Tibial artery (tissue), 4 donors: Measurements from ENCODE around the gene LRRC71.

Experiments
- DNase-seq, 2 donors: peaks; one replicate each; pipeline ENCODE4 v3.0.0-alpha.2; 2019
- H3K27ac ChIP-seq, 2 donors: fragments of 200-600 bp; sonication (generic) in 1 of 2; 1 replicate in 1 of 2; 2 replicates in 1 of 2; pipeline ENCODE4 v1.5.1; 2018 to 2019; ENCODE audit warnings: mild to moderate bottlenecking in 1 of 2
- H3K27me3 ChIP-seq, 2 donors: fragments of 200-600 bp; sonication (generic) in 1 of 2; one replicate each; pipeline versions ENCODE4 v1.5.1 to v1.6.0; 2016 to 2019
- H3K36me3 ChIP-seq, 3 donors: fragments of 200-600 bp; sonication (generic) in 2 of 3; one replicate each; pipeline ENCODE4 v1.5.1; 2016 to 2019; ENCODE audit warnings: mild to moderate bottlenecking in 2 of 3
- H3K4me1 ChIP-seq, 4 donors: fragments of 200-600 bp; sonication (generic) in 2 of 4; 1 replicate in 3 of 4; 2 replicates in 1 of 4; pipeline ENCODE4 v1.5.1; 2016 to 2019
- H3K4me3 ChIP-seq, 2 donors: fragments of 200-600 bp; sonication (generic) in 1 of 2; 1 replicate in 1 of 2; 2 replicates in 1 of 2; pipeline ENCODE4 v1.5.1; 2018 to 2019; ENCODE audit warnings: mild to moderate bottlenecking in 2 of 2
- H3K9me3 ChIP-seq, 3 donors: fragments of 200-600 bp; sonication (generic) in 1 of 3; one replicate each; pipeline ENCODE4 v1.5.1; 2016 to 2019
- CTCF ChIP-seq, 2 experiments: fragments of 200-600 bp in 1 of 2; fragments of 450-650 bp in 1 of 2; IDR thresholded peaks; one replicate each; pipeline ENCODE4 v1.5.1; 2017 to 2019; ENCODE audit warnings: antibody characterized with exemption in 2 of 2, mild to moderate bottlenecking in 1 of 2, moderate library complexity in 1 of 2
- intact Hi-C: fragments of 100-400 bp; cut with DNase I; formaldehyde crosslinking; loops from one replicate; pipeline ENCODE4 v1.15.0; 2023; ENCODE audit warnings: low total_unique reads

LRRC71 gene

GRCh38 chr1:156912861-156913808, 7.3 kb upstream of the LRRC71 start:
- H3K9me3 ChIP-seq, result no peaks in the 10 kb centered on the region
- intact Hi-C loops, result no loop called here
- H3K4me3 ChIP-seq, result no peak overlapping the region
- no peak for DNase-seq
- H3K27me3 ChIP-seq, result no peaks in the 10 kb centered on the region
- no peak overlapping the region for H3K27ac ChIP-seq
- no peak for TF ChIP-seq CTCF (IDR thresholded peaks at IDR 0.05)
- H3K36me3 ChIP-seq, result peaks cover 71 to 79% (median 72%) of the 10 kb centered on the region in 3 donors
- H3K4me1 ChIP-seq, result peaks cover 0 to 4% (median 2%) of the 10 kb centered on the region in 4 donors

GRCh38 chr1:156913809-156914387, 6.5 kb upstream of the LRRC71 start:
- no peak for DNase-seq
- H3K4me3 ChIP-seq, result no peak overlapping the region
- H3K36me3 ChIP-seq, result peaks cover 64 to 72% (median 65%) of the 10 kb centered on the region in 3 donors
- TF ChIP-seq CTCF (IDR thresholded peaks at IDR 0.05), result no peak
- H3K27me3 ChIP-seq, result no peaks in the 10 kb centered on the region
- no peaks in the 10 kb centered on the region for H3K9me3 ChIP-seq
- H3K27ac ChIP-seq, result no peak overlapping the region
- intact Hi-C loops, result no loop called here
- H3K4me1 ChIP-seq, result peaks cover 0 to 4% (median 2%) of the 10 kb centered on the region in 4 donors

DNA sequence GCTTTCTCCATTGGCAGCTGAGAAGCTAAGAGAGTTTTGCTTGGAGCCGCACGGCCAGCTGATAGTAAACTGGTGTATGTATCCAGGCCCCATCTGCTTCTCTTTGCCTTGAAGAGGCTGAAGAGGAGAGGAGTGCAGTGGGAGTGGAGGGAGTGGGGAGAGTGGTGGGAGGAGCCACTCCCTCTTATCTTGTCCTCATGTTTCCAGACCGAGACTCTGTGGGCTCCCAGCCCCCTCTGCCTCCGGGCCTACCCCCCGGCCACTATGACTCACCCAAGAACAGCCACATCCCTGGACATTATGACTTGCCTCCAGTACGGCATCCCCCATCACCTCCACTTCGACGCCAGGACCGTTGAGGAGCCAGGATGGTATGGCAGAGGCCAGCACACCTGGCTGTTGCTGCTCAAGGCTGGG, 6.0 kb upstream of the LRRC71 start:
- Histone ChIP-seq H3K4me3 (no peak overlapping the region), H3K36me3 (peaks cover 61 to 66% (median 64%) of the 10 kb centered on the region in 3 donors), H3K27ac (no peak overlapping the region), H3K9me3 (no peaks in the 10 kb centered on the region), H3K4me1 (peaks cover 0 to 4% (median 2%) of the 10 kb centered on the region in 4 donors), H3K27me3 (no peaks in the 10 kb centered on the region)
- no peak for TF ChIP-seq CTCF (IDR thresholded peaks at IDR 0.05)
- DNase-seq, result no peak
- intact Hi-C loops, result no loop called here

GRCh38 chr1:156921053-156921529, 659 bp downstream of the LRRC71 start:
- Histone ChIP-seq H3K4me3 (no peak overlapping the region), H3K27me3 (peaks cover 7 to 61% of the 10 kb centered on the region in 2 donors)
- intact Hi-C loops, result loop anchor here (2.0 to 5.0 kb wide), 2 partner anchors 30 to 79 kb away; no protein-coding TSS in a partner anchor

More at GRCh38 chr1:156921053-156921529, 659 bp downstream of the LRRC71 start:
- no peak overlapping the region for H3K27ac ChIP-seq
- no peaks in the 10 kb centered on the region for H3K9me3 ChIP-seq
- peaks cover 0 to 27% (median 22%) of the 10 kb centered on the region in 4 donors for H3K4me1 ChIP-seq
- H3K36me3 ChIP-seq, result peaks cover 8 to 13% (median 11%) of the 10 kb centered on the region in 3 donors
- no peak for TF ChIP-seq CTCF (IDR thresholded peaks at IDR 0.05)
- DNase-seq, result no peak
